ENCODE results near the gene SCGB3A2. TPM values are rescaled to one million over a fixed set of nuclear protein-coding genes. Genes with fewer than 3 reads are reported as not detected.

The SCGB3A2 gene
- polyA plus RNA-seq, 3 donors = 1.3 to 15.9 (median 9.3) TPM

DNA sequence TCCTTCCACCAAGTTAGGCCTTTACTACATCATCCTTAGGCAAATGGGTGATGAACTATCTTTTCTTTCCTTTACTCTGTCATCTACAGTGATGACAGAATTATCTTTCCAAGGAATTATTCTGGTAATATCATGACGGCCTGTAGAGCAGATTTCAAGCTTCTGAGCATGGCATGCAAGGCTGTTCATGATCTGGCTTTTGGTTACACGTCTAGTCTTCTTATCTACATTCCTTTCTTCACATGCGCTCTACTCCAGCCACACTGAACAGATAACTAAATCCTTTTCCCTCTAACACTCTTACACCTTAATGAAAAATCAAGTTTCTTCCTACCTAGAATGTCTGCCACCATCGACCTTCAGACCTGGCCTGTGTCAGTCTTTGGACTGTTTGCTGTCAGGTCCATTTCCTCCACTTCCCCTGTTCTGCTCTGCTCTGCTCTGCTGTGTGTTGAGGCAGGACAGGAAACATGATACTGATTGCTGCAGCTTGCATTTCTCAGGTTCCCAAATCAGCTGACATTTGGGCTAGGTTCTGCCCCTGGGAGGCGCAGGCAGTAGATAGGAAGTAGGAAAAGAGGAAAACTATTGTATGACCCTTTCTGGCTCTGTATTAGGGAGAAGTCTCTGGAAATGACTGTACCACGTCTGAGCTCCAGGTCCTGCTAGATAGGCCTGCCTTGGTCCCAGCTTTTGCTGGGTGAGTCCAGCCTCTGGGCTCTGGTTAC, 4.2 kb downstream of the SCGB3A2 start:
- peak overlapping the region in 1 of 7 donors; percentile 61 for H3K27ac Mint-ChIP-seq
- Histone ChIP-seq H4K20me1 (ENCODE audit: insufficient read depth, low read length) (no peaks in the 10 kb centered on the region), H3K27me3 (ENCODE audit: control insufficient read depth in 2 of 2, insufficient read depth in 2 of 2, low read length in 2 of 2) (no peaks in the 10 kb centered on the region), H3K4me2 (replicated peaks; ENCODE audit: extremely low read depth, low read length, poor library complexity, severe bottlenecking) (no peak overlapping the region), H3K9me3 (replicated peaks in 1 of 2; ENCODE audit: control insufficient read depth in 1 of 2, insufficient read depth in 1 of 2, low read length in 2 of 2) (no peaks in the 10 kb centered on the region), H3K4me3 (replicated peaks in 1 of 3; ENCODE audit: low read depth in 2 of 3, low read length in 3 of 3) (no peak overlapping the region), H3K4me1 (ENCODE audit: control insufficient read depth in 1 of 2, insufficient read depth in 2 of 2, low read length in 2 of 2) (no peaks in the 10 kb centered on the region), H3K36me3 (replicated peaks in 1 of 2; ENCODE audit: control insufficient read depth in 1 of 2, insufficient read depth in 2 of 2, low read length in 2 of 2) (no peaks in the 10 kb centered on the region), H3K9ac (ENCODE audit: insufficient read depth, low read length, poor library complexity, severe bottlenecking) (no peak overlapping the region), H2AFZ (ENCODE audit: insufficient read depth, low read depth, low read length, poor library complexity, severe bottlenecking) (no peak overlapping the region), H3K27ac (ENCODE audit: low read depth in 1 of 2, low read length in 2 of 2) (no peak overlapping the region), H3K79me2 (ENCODE audit: insufficient read depth, low read length) (no peaks in the 10 kb centered on the region)
- intact Hi-C loops (cut with micrococcal nuclease) = loop anchor here in 1 of 2 donors (5.0 kb wide), 1 partner anchor 55 kb away; no protein-coding TSS in a partner anchor
- H3K27me3 Mint-ChIP-seq (ENCODE audit: low read depth in 3 of 3) = peaks cover 0 to 2% (median 2%) of the 10 kb centered on the region in 3 donors
- 78% methylated on average over 4 of the region's 6 CpGs for WGBS (ENCODE audit: insufficient coverage)
- peaks cover 0 to 2% of the 10 kb centered on the region in 2 donors for H3K36me3 Mint-ChIP-seq
- no peak overlapping the region for H3K4me3 Mint-ChIP-seq
- DNase-seq = peak in 1 of 3 donors; percentile 5
- H3K9me3 Mint-ChIP-seq = no peaks in the 10 kb centered on the region
- TF ChIP-seq, protein P1, sequence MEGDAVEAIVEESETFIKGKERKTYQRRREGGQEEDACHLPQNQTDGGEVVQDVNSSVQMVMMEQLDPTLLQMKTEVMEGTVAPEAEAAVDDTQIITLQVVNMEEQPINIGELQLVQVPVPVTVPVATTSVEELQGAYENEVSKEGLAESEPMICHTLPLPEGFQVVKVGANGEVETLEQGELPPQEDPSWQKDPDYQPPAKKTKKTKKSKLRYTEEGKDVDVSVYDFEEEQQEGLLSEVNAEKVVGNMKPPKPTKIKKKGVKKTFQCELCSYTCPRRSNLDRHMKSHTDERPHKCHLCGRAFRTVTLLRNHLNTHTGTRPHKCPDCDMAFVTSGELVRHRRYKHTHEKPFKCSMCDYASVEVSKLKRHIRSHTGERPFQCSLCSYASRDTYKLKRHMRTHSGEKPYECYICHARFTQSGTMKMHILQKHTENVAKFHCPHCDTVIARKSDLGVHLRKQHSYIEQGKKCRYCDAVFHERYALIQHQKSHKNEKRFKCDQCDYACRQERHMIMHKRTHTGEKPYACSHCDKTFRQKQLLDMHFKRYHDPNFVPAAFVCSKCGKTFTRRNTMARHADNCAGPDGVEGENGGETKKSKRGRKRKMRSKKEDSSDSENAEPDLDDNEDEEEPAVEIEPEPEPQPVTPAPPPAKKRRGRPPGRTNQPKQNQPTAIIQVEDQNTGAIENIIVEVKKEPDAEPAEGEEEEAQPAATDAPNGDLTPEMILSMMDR (IDR thresholded peaks at IDR 0.05) = no peak
- H3K4me1 Mint-ChIP-seq = peaks cover 3% of the 10 kb centered on the region

DNA sequence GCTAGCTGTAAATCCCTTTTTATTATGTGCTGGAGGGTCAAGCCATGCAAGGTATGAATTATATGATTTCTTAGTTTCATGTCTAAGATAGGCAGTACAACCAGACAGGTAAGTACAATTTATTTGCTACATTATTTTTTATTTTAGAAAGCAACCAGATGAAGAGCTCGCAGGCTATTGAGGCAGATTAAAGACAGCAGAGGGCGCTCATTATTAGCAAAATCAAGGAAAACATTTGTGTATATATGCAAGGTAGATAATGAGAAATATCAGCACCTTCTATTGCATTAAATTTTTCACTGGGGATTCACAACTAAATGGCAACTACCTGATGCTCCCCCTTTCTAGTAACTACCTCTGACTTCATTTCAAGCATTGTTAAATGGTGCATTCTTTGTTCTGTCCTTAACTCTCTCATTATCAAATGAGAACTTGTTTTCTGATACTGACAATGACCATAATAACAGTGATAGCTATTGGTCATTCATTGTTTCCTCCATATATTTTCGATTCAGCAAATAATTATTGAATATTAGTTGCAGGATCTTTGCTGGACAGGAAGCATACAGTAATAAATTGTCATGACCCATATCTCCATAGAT, 8.6 kb downstream of the SCGB3A2 start:
- Histone ChIP-seq H3K36me3 (replicated peaks in 1 of 2; ENCODE audit: control insufficient read depth in 1 of 2, insufficient read depth in 2 of 2, low read length in 2 of 2) (no peaks in the 10 kb centered on the region), H3K27me3 (ENCODE audit: control insufficient read depth in 2 of 2, insufficient read depth in 2 of 2, low read length in 2 of 2) (no peaks in the 10 kb centered on the region), H3K27ac (ENCODE audit: low read depth in 1 of 2, low read length in 2 of 2) (no peak overlapping the region), H4K20me1 (ENCODE audit: insufficient read depth, low read length) (no peaks in the 10 kb centered on the region), H2AFZ (ENCODE audit: insufficient read depth, low read depth, low read length, poor library complexity, severe bottlenecking) (no peak overlapping the region), H3K4me3 (replicated peaks in 1 of 3; ENCODE audit: low read depth in 2 of 3, low read length in 3 of 3) (no peak overlapping the region), H3K9ac (ENCODE audit: insufficient read depth, low read length, poor library complexity, severe bottlenecking) (no peak overlapping the region), H3K79me2 (ENCODE audit: insufficient read depth, low read length) (no peaks in the 10 kb centered on the region), H3K9me3 (replicated peaks in 1 of 2; ENCODE audit: control insufficient read depth in 1 of 2, insufficient read depth in 1 of 2, low read length in 2 of 2) (no peaks in the 10 kb centered on the region), H3K4me1 (ENCODE audit: control insufficient read depth in 1 of 2, insufficient read depth in 2 of 2, low read length in 2 of 2) (no peaks in the 10 kb centered on the region), H3K4me2 (replicated peaks; ENCODE audit: extremely low read depth, low read length, poor library complexity, severe bottlenecking) (no peak overlapping the region)
- intact Hi-C loops (cut with micrococcal nuclease) = loop anchor here in 1 of 2 donors (5.0 kb wide), 1 partner anchor 50 kb away; no protein-coding TSS in a partner anchor
- H3K36me3 Mint-ChIP-seq = no peaks in the 10 kb centered on the region
- H3K4me1 Mint-ChIP-seq = peaks cover 6% of the 10 kb centered on the region
- peaks cover 0 to 2% (median 2%) of the 10 kb centered on the region in 3 donors for H3K27me3 Mint-ChIP-seq (ENCODE audit: low read depth in 3 of 3)
- peak in 2 of 3 donors; percentile 12 to 25 for DNase-seq
- no CpG with 5 or more reads among the region's 3 CpGs for WGBS (ENCODE audit: insufficient coverage)
- TF ChIP-seq, protein P1 (IDR thresholded peaks at IDR 0.05) = peak; percentile 74
- H3K9me3 Mint-ChIP-seq = no peaks in the 10 kb centered on the region
- H3K4me3 Mint-ChIP-seq = no peak overlapping the region
- H3K27ac Mint-ChIP-seq = no peak overlapping the region
